DMS79 (cell line): ENCODE results near the gene TKT.
A peak's percentile ranks its signal among the peaks of the same experiment; 100 is the strongest.

Experiments used
- DNase-seq: peaks from one replicate; lab custom pipeline; 2025; lab: John Stamatoyannopoulos, UW

TKT gene

GRCh38 chr3:53224026-53224425 lies 31.8 kb downstream of the TKT start:
- DNase-seq = no peak

- DNase-seq = no peak
These were observed 32.3 kb downstream of the TKT start for GRCh38 chr3:53223541-53223966.

- DNase-seq = no peak
These were observed 32.8 kb downstream of the TKT start for GRCh38 chr3:53223025-53223424.

- DNase-seq = no peak
These were observed 33.5 kb downstream of the TKT start for GRCh38 chr3:53222183-53222901.

- no peak for DNase-seq
These were observed 34.0 kb downstream of the TKT start for GRCh38 chr3:53221827-53222182.

- DNase-seq = no peak
These were observed 34.5 kb downstream of the TKT start for GRCh38 chr3:53221345-53221744.

GRCh38 chr3:53219895-53220483 lies 35.8 kb downstream of the TKT start:
- DNase-seq = peak; percentile 26

- no peak for DNase-seq
These were observed 37.7 kb downstream of the TKT start for GRCh38 chr3:53218131-53218530.

GRCh38 chr3:53217175-53217574 lies 38.6 kb downstream of the TKT start:
- no peak for DNase-seq

- DNase-seq = no peak
These were observed 39.1 kb downstream of the TKT start for GRCh38 chr3:53216723-53217122.

- no peak for DNase-seq
These were observed 40.0 kb downstream of the TKT start for GRCh38 chr3:53215816-53216215.

- no peak for DNase-seq
These were observed 42.5 kb downstream of the TKT start for GRCh38 chr3:53213276-53213675.

GRCh38 chr3:53211706-53212702 lies 43.8 kb downstream of the TKT start:
- no peak for DNase-seq

GRCh38 chr3:53202331-53203015 lies 53.3 kb downstream of the TKT start:
- peak; percentile 31 for DNase-seq

- no peak for DNase-seq
These were observed 55.0 kb downstream of the TKT start for GRCh38 chr3:53200501-53201498.

GRCh38 chr3:53199834-53200233 lies 56.0 kb downstream of the TKT start:
- no peak for DNase-seq

GRCh38 chr3:53198996-53199395 lies 56.8 kb downstream of the TKT start:
- DNase-seq = no peak

GRCh38 chr3:53198256-53198977 lies 57.4 kb downstream of the TKT start:
- no peak for DNase-seq

GRCh38 chr3:53196575-53197407 lies 59.0 kb downstream of the TKT start:
- no peak for DNase-seq
